BLaER1 (cell line): Measurements from ENCODE around the gene CDIPT.
"Not testable (repeated sequence)": the region's sequence is repeated elsewhere in the genome, so short reads cannot be mapped to it uniquely, and the experiment has no call there.

Experiments used
- H3K27ac ChIP-seq: shearing (Covaris generic); formaldehyde crosslinking; 2 replicates; pipeline ENCODE4 v1.8.1; 2022
- H3K27me3 ChIP-seq: shearing (Covaris generic); formaldehyde crosslinking; 2 replicates; pipeline ENCODE4 v1.8.1; 2022
- H3K36me3 ChIP-seq: shearing (Covaris generic); formaldehyde crosslinking; 2 replicates; pipeline ENCODE4 v1.8.1; 2022
- H3K4me1 ChIP-seq: shearing (Covaris generic); formaldehyde crosslinking; 2 replicates; pipeline ENCODE4 v1.8.1; 2022
- H3K4me2 ChIP-seq: shearing (Covaris generic); formaldehyde crosslinking; 2 replicates; pipeline ENCODE4 v1.8.1; 2022
- H3K4me3 ChIP-seq: shearing (Covaris generic); formaldehyde crosslinking; 2 replicates; pipeline ENCODE4 v1.8.1; 2022
- H3K9ac ChIP-seq: shearing (Covaris generic); formaldehyde crosslinking; 2 replicates; pipeline ENCODE4 v1.8.1; 2022
- H3K9me3 ChIP-seq: shearing (Covaris generic); formaldehyde crosslinking; 2 replicates; pipeline ENCODE4 v1.8.1; 2022
- H4K20me1 ChIP-seq: shearing (Covaris generic); formaldehyde crosslinking; 2 replicates; pipeline ENCODE4 v1.8.1; 2022
- Cebpa-rat ChIP-seq: shearing (Covaris generic); IDR thresholded peaks from 2 replicates; pipeline ENCODE4 v1.8.1; 2022

The CDIPT gene

DNA sequence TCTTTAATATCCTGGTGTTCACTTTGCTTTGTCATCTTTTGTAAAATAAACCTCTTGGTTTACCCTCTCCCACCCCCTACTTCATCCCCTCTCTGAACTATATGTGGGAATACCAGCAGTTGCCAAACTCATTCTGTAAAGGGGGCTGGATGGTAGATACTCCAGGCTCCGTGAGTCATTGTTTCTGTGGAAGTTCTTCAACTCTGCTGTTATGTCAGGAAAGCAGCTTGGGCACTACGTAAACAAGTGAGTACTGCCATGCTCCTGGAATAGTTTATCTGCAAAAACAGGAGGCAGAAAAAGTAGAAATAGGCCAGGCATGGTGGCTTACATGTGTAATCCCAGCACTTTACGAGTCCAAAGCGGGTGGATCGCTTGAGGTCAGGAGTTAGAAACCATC lies 25.2 kb downstream of the CDIPT start:
- no peaks in the 10 kb centered on the region for H3K27me3 ChIP-seq
- no peak overlapping the region for H3K9ac ChIP-seq
- no peak overlapping the region for H3K4me3 ChIP-seq
- no peaks in the 10 kb centered on the region for H4K20me1 ChIP-seq
- no peaks in the 10 kb centered on the region for H3K9me3 ChIP-seq
- peaks cover 27% of the 10 kb centered on the region; the same call in 1 of the 2 replicates for H3K36me3 ChIP-seq
- H3K4me1 ChIP-seq = no peaks in the 10 kb centered on the region
- H3K27ac ChIP-seq = no peak overlapping the region
- H3K4me2 ChIP-seq = no peak overlapping the region
- no peak for TF ChIP-seq Cebpa-rat

DNA sequence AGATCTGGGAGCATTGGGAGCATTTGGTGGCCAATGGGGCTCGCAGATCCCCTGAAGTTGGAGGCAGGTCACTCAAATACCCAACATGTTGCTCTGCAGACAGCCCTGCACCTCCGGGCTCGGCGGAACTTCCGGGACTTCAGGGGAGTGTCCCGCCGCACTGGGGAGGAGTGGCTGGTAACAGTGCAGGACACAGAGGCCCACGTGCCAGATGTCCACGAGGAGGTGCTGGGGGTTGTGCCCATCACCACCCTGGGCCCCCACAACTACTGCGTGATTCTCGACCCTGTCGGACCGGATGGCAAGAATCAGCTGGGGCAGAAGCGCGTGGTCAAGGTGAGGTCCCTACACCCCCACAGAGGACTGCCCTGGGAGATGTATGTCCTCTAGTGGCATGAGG lies 26.4 kb downstream of the CDIPT start:
- Histone ChIP-seq H3K4me1 (no peaks in the 10 kb centered on the region), H3K4me3 (no peak overlapping the region), H3K27me3 (no peaks in the 10 kb centered on the region), H4K20me1 (no peaks in the 10 kb centered on the region), H3K4me2 (no peak overlapping the region), H3K9me3 (no peaks in the 10 kb centered on the region), H3K36me3 (peaks cover 20% of the 10 kb centered on the region; the same call in 1 of the 2 replicates), H3K27ac (no peak overlapping the region), H3K9ac (no peak overlapping the region)
- no peak for TF ChIP-seq Cebpa-rat

DNA sequence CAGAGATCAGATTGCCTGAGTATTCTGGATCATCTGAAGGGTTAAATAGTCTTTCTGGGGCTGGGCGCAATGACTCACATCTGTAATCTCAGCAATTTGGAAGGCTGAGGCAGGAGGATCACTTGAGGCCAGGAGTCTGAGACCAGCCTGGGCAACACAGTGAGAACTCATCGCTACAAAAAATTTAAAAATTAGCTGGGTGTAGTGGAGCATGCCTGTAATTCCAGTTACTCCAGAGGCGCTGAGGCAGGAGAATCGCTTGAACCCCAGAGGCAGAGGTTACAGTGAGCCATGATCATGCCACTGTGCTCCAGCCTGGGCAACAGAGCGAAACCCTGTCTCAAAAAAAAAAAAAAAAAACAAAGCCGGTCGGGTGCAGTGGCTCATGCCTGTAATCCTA lies 27.1 kb downstream of the CDIPT start:
- Histone ChIP-seq H3K36me3 (peaks cover 15% of the 10 kb centered on the region; the same call in 1 of the 2 replicates), H3K9me3 (no peaks in the 10 kb centered on the region), H3K27ac (no peak overlapping the region), H3K27me3 (no peaks in the 10 kb centered on the region), H3K4me1 (no peaks in the 10 kb centered on the region), H3K4me2 (no peak overlapping the region), H3K4me3 (no peak overlapping the region), H4K20me1 (no peaks in the 10 kb centered on the region), H3K9ac (no peak overlapping the region)
- TF ChIP-seq Cebpa-rat = no peak

DNA sequence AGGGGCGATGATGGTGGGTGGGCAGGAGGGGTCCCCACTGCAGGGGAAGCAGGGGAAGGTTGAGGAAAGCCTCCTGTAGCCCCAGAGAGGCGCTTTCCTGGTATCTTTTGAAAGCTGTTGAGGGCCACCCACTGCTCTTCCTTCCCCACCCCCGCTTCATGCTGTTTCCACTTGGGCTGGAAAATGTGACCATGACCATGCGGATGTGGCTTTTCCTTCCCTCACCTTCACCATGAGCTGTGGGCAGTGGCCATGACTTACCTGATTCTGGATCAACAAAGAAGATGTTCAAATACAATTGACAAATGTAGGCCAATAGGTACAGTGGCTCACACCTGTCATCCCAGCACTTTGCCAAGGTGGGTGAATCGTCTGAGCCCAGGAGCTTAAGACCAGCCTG lies 28.9 kb downstream of the CDIPT start:
- Histone ChIP-seq H3K4me3 (no peak overlapping the region), H3K9ac (no peak overlapping the region), H3K27me3 (no peaks in the 10 kb centered on the region), H3K27ac (no peak overlapping the region), H3K36me3 (peaks cover 15% of the 10 kb centered on the region; the same call in 1 of the 2 replicates), H4K20me1 (no peaks in the 10 kb centered on the region), H3K4me1 (no peaks in the 10 kb centered on the region), H3K4me2 (no peak overlapping the region), H3K9me3 (no peaks in the 10 kb centered on the region)
- TF ChIP-seq Cebpa-rat = no peak

DNA sequence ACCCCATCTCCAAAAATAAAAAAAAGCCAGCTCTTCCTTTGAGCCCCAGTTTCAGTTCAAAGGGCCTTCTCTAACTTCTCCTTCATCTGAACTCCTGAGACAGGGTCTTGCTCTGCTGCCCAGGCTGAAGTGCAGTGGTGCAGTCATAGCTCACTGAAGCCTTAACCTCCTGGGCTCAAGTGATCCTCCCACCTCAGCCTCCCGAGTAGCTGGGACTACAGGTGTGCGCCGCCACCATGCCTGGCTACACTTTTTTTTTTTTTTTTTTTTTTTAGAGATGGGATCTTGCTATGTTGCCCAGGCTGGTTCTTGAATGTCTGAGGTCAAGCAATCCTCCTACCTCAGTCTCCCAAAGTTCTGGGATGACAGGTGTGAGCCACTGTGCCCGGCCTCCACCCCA lies 29.8 kb downstream of the CDIPT start:
- H3K27ac ChIP-seq, H3K27me3 ChIP-seq, H3K4me3 ChIP-seq, H3K9me3 ChIP-seq, H3K9ac ChIP-seq, H3K4me2 ChIP-seq, H4K20me1 ChIP-seq, H3K4me1 ChIP-seq: not testable (repeated sequence)
- peaks cover 15% of the 10 kb centered on the region; the same call in 1 of the 2 replicates for H3K36me3 ChIP-seq

DNA sequence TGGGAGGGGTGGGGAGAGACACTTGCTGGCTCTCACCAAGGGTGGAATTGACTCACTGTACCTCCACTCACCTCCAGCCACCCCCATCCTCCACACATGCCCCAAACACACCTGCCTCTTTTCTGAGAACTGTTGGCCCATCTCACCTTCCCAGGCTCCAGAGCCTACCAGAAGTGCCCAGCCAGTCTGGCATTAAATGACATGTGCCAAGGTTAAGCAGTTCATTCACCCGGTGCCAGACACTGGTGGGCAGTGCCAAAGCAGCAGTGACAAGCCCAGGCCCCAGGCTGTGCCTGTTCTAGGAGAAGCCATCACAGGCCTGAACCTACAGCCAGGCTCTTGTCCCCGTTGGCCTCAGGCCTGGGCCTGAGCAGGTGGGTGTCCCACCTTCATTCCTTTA lies 31.5 kb downstream of the CDIPT start:
- H3K27me3 ChIP-seq = no peaks in the 10 kb centered on the region
- H3K4me1 ChIP-seq = no peaks in the 10 kb centered on the region
- no peak overlapping the region for H3K27ac ChIP-seq
- H3K4me3 ChIP-seq = no peak overlapping the region
- peaks cover 15% of the 10 kb centered on the region; the same call in 1 of the 2 replicates for H3K36me3 ChIP-seq
- H3K9me3 ChIP-seq = no peaks in the 10 kb centered on the region
- H4K20me1 ChIP-seq = no peaks in the 10 kb centered on the region
- no peak for TF ChIP-seq Cebpa-rat
- H3K9ac ChIP-seq = no peak overlapping the region
- no peak overlapping the region for H3K4me2 ChIP-seq

DNA sequence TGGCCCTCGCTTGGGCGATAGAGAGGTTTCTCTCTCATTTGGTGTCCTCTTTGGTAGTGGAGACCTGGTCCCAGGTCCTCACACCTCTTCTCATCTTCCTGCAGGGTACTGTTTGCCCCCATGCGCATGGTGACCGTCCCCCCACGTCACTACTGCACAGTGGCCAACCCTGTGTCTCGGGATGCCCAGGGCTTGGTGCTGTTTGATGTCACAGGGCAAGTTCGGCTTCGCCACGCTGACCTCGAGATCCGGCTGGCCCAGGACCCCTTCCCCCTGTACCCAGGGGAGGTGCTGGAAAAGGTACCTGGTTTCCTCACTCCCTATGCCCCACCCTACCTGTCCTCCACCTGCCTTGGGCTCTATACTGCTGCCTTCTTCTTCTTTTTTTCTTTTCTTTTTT lies 32.3 kb downstream of the CDIPT start:
- H3K4me1 ChIP-seq = peaks cover 3% of the 10 kb centered on the region
- no peak overlapping the region for H3K27ac ChIP-seq
- no peaks in the 10 kb centered on the region for H3K27me3 ChIP-seq
- H3K36me3 ChIP-seq = peaks cover 15% of the 10 kb centered on the region; the same call in 1 of the 2 replicates
- H3K4me3 ChIP-seq = no peak overlapping the region
- no peaks in the 10 kb centered on the region for H4K20me1 ChIP-seq
- H3K4me2 ChIP-seq = no peak overlapping the region
- no peaks in the 10 kb centered on the region for H3K9me3 ChIP-seq
- no peak for TF ChIP-seq Cebpa-rat
- H3K9ac ChIP-seq = no peak overlapping the region

DNA sequence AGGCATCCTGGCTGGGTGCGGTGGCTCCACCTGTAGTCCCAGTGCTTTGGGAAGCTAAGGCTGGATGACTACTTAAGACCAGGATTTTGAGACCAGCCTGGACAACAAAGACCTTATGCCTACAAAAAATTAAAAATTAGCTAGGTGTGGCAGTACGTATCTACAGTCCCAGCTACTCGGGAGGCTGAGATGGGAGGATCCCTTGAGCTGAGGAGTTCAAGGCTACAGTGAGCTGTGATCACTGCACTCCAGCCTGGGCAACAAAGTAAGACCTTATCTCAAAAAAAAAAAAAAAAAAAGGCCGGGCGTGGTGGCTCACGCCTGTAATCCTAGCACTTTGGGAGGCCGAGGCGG lies 36.7 kb downstream of the CDIPT start:
- H3K27me3 ChIP-seq = no peaks in the 10 kb centered on the region
- H3K36me3 ChIP-seq = peaks cover 14% of the 10 kb centered on the region; the same call in 1 of the 2 replicates
- no peaks in the 10 kb centered on the region for H3K9me3 ChIP-seq
- H3K4me1 ChIP-seq = peaks cover 26% of the 10 kb centered on the region
- no peak overlapping the region for H3K27ac ChIP-seq
- no peak for TF ChIP-seq Cebpa-rat
- H3K9ac ChIP-seq = no peak overlapping the region
- H4K20me1 ChIP-seq = peaks cover 9% of the 10 kb centered on the region
- H3K4me2 ChIP-seq = no peak overlapping the region
- no peak overlapping the region for H3K4me3 ChIP-seq

DNA sequence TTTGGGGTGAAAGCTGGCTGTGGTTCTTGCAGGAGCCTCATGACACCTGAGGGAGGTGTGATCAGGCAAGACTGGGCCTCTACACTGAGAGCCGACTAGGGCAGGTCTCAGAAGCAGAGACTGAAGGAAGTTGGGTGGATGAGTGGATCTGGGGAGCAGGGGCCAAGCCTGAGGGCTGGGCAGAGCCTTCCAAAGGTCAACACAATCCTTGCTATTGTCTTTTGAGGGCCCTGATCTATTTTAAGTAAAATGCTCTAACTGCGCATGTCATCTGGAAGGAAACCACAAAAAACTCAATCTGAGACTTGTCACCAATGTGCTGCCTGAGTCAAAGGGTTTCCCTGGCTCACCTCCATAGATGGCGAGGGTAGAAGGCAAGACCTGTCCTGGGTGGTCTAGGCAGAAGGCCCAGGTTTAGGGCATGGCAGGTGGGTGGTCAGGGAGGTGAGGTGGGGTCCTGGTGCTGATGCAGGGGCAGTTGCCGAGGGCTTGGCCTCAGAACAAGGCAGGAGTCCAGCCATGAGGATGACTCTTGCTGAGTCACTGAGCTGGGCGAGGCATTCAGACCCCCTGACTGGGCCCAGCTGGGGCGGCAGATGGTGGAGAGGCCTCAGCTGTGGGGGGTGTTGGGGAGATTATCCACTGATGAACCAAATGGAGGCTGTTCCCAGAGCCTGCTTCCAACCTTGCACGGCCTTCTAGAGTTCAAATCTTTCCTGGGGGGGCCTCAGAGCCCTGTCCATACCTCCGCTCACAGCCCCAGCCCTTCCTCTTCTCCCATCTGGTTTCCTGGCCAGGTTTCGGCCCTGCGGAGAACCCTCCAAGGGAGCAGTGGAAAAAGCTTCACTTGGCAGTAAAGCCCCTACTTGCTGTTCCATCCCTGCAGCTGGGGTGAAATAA lies 37.6 kb downstream of the CDIPT start:
- Histone ChIP-seq H3K27me3 (no peaks in the 10 kb centered on the region), H3K9ac (no peak overlapping the region), H4K20me1 (peaks cover 19% of the 10 kb centered on the region), H3K9me3 (no peaks in the 10 kb centered on the region), H3K36me3 (peaks cover 24% of the 10 kb centered on the region), H3K27ac (no peak overlapping the region), H3K4me3 (no peak overlapping the region), H3K4me1 (peaks cover 35% of the 10 kb centered on the region), H3K4me2 (peak overlapping the region; percentile 48)
- TF ChIP-seq Cebpa-rat = no peak

DNA sequence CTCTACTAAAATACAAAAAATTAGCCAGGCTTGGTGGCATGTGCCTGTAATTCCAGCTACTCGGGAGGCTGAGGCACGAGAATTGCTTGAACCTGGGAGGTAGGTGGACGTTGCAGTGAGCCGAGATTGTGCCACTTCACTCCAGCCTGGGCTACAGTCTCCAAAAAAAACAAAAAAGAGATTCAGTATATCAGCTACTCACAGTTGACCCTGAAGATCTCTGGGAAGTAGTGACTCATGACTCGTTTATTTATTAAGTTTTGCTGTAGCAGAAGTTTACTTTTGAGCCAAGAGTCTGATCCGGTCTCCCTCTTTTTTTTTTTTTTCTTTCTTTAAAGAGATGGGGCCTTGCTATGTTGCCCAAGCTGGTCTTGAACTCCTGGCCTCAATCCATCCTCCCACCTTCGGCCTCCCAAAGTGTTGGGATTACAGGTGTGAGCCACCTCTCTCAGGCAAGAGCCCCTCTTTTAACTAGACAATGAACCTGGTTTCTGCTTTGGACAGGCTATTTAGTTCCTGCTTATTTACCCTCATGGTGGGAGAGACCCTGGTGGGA lies 38.4 kb downstream of the CDIPT start:
- peaks cover 31% of the 10 kb centered on the region for H3K36me3 ChIP-seq
- no peak for TF ChIP-seq Cebpa-rat
- no peaks in the 10 kb centered on the region for H3K9me3 ChIP-seq
- H3K4me3 ChIP-seq = no peak overlapping the region
- H3K27me3 ChIP-seq = no peaks in the 10 kb centered on the region
- H3K9ac ChIP-seq = no peak overlapping the region
- no peak overlapping the region for H3K27ac ChIP-seq
- H3K4me2 ChIP-seq = peak overlapping the region; percentile 48
- H4K20me1 ChIP-seq = peaks cover 26% of the 10 kb centered on the region
- H3K4me1 ChIP-seq = peaks cover 43% of the 10 kb centered on the region
